ENCODE measurements around the gene DISC1. TPM values are rescaled to one million over a fixed set of nuclear protein-coding genes. Genes with fewer than 3 reads are reported as not detected.

The DISC1 gene
- total and polyA plus RNA-seq, 2 of the 13 experiments (the other 11 are each of a cell fraction or from before 2014, with no cell fraction given), result 4.2 to 4.6 TPM

GRCh38 chr1:231931146-231931545 lies 304.6 kb downstream of the DISC1 start:
- H3K36me3 ChIP-seq (replicated peaks in 1 of 2; ENCODE audit: control insufficient read depth in 1 of 2, insufficient read depth in 2 of 2, low read length in 2 of 2), result no peaks in the 10 kb centered on the region
- no peak overlapping the region for H3K9ac ChIP-seq (ENCODE audit: insufficient read depth, low read depth, low read length)
- ChIA-PET POLR2A (no interaction called here), CTCF (ENCODE audit: low intra/inter-chr PET ratio, low total read pairs) (interaction anchor here (1.3 kb wide), 1 partner anchor 174 kb away, joined by 5 read pairs; no protein-coding TSS in a partner anchor)
- no TSS peak for BruUV-seq (replicated peaks)
- intact Hi-C loops (cut with micrococcal nuclease; ENCODE audit: unreplicated experiment) (no loop called here), in situ Hi-C loops (cut with HindIII; ENCODE audit: extremely low pct_ligation_motif_present, low pct_unique_long_range_greater_than_20kb) (no loop called here)
- peaks cover 8% of the 10 kb centered on the region for H3K9me3 ChIP-seq (ENCODE audit: low read length)
- no peak overlapping the region for H3K4me2 ChIP-seq (ENCODE audit: low read depth, low read length)
- peaks cover 27% of the 10 kb centered on the region for H3K4me1 ChIP-seq (ENCODE audit: insufficient read depth, low read length)
- H3K27ac ChIP-seq (ENCODE audit: extremely low read length, insufficient read depth, low read length), result no peak overlapping the region
- no peaks in the 10 kb centered on the region for H3K79me2 ChIP-seq (ENCODE audit: insufficient read depth, low read length)
- 84% methylated on average over 4 of the region's 4 CpGs for WGBS (ENCODE audit: low lambda C conversion rate)
- FAIRE-seq (no peak), ATAC-seq (no peak), DNase-seq (ENCODE audit: low spot score) (no peak)
- no peak overlapping the region for H3K4me3 ChIP-seq (replicated peaks in 1 of 3; ENCODE audit: insufficient read depth in 1 of 3, low read depth in 2 of 3, low read length in 3 of 3)
- no peak overlapping the region for H2AFZ ChIP-seq (ENCODE audit: low read length)
- no peaks in the 10 kb centered on the region; the same call in 1 of the 2 replicates for H4K20me1 ChIP-seq (ENCODE audit: insufficient read depth, low read length)
- no peak for TF ChIP-seq ARNT (IDR thresholded peaks at IDR 0.05)
- TF ChIP-seq MIER3 (CRISPR knock-in tag; IDR thresholded peaks at IDR 0.05; ENCODE audit: borderline replicate concordance), result no peak
- no peak for TF ChIP-seq ZBTB1 (CRISPR knock-in tag; IDR thresholded peaks at IDR 0.05; ENCODE audit: borderline replicate concordance)
- TF ChIP-seq ZNF782 (CRISPR knock-in tag; IDR thresholded peaks at IDR 0.05; ENCODE audit: borderline replicate concordance), result no peak
- TF ChIP-seq, protein P1, sequence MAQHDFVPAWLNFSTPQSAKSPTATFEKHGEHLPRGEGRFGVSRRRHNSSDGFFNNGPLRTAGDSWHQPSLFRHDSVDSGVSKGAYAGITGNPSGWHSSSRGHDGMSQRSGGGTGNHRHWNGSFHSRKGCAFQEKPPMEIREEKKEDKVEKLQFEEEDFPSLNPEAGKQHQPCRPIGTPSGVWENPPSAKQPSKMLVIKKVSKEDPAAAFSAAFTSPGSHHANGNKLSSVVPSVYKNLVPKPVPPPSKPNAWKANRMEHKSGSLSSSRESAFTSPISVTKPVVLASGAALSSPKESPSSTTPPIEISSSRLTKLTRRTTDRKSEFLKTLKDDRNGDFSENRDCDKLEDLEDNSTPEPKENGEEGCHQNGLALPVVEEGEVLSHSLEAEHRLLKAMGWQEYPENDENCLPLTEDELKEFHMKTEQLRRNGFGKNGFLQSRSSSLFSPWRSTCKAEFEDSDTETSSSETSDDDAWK (CRISPR knock-in tag; IDR thresholded peaks at IDR 0.05), result no peak
- TF ChIP-seq ZNF768 (CRISPR knock-in tag; IDR thresholded peaks at IDR 0.05), result no peak
- TF ChIP-seq, protein P2, sequence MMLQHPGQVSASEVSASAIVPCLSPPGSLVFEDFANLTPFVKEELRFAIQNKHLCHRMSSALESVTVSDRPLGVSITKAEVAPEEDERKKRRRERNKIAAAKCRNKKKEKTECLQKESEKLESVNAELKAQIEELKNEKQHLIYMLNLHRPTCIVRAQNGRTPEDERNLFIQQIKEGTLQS (CRISPR knock-in tag; IDR thresholded peaks at IDR 0.05), result no peak
- TF ChIP-seq, protein P3, sequence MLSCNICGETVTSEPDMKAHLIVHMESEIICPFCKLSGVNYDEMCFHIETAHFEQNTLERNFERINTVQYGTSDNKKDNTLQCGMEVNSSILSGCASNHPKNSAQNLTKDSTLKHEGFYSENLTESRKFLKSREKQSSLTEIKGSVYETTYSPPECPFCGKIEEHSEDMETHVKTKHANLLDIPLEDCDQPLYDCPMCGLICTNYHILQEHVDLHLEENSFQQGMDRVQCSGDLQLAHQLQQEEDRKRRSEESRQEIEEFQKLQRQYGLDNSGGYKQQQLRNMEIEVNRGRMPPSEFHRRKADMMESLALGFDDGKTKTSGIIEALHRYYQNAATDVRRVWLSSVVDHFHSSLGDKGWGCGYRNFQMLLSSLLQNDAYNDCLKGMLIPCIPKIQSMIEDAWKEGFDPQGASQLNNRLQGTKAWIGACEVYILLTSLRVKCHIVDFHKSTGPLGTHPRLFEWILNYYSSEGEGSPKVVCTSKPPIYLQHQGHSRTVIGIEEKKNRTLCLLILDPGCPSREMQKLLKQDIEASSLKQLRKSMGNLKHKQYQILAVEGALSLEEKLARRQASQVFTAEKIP (CRISPR knock-in tag; IDR thresholded peaks at IDR 0.05; ENCODE audit: borderline replicate concordance), result no peak
- no peak for TF ChIP-seq CSRNP2 (CRISPR knock-in tag; conservative IDR thresholded peaks at IDR 0.05; ENCODE audit: low read depth)
- TF ChIP-seq, protein P4, sequence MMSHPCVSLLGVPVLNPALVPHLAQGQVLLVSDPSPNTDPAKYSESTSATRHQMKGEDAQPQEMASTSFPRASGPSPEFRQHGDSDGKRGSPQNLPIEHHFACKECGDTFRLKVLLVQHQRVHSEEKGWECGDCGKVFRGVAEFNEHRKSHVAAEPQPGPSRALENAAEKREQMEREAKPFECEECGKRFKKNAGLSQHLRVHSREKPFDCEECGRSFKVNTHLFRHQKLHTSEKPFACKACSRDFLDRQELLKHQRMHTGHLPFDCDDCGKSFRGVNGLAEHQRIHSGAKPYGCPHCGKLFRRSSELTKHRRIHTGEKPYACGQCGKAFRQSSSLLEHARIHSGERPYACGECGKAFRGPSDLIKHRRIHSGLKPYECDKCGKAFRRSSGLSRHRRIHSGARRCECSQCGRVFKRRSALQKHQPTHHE (CRISPR knock-in tag; IDR thresholded peaks at IDR 0.05; ENCODE audit: borderline replicate concordance), result no peak
- no peaks in the 10 kb centered on the region for H3K27me3 ChIP-seq (ENCODE audit: control insufficient read depth in 1 of 2, insufficient read depth in 2 of 2, low read length in 2 of 2)
